WTC11 (cell line): ENCODE results near the gene POLDIP2. TPM values are rescaled to one million over a fixed set of nuclear protein-coding genes. Genes with fewer than 3 reads are reported as not detected.

Experiments used
- ATAC-seq: fragments of 200-7000 bp; cut with Tn5 transposase; 2 replicates; pipeline ENCODE4 v1.10.0; 2021; ENCODE audit warnings: mild to moderate bottlenecking, moderate library complexity
- CTCF ChIA-PET: fragments of 300-600 bp; sonication (Branson Sonifier 250); formaldehyde crosslinking; loops from one replicate; lab custom pipeline; 2021; ENCODE audit warnings: antibody characterized with exemption; lab: Charles Lee
- POLR2A ChIA-PET: fragments of 350-600 bp; sonication (Branson Sonifier 250); formaldehyde crosslinking; loops from one replicate; lab custom pipeline; 2021; ENCODE audit warnings: antibody characterized with exemption; lab: Charles Lee
- DNase-seq: peaks from one replicate; pipeline ENCODE4 v3.0.0; 2021; ENCODE audit warnings: low spot score
- H3K27ac Mint-ChIP-seq: 2 replicates; pipeline ENCODE4 v1.8.0; 2021; ENCODE audit warnings: mixed read lengths
- H3K27me3 Mint-ChIP-seq: 2 replicates; pipeline ENCODE4 v1.8.0; 2021; ENCODE audit warnings: low read depth, mild to moderate bottlenecking, moderate library complexity, mixed read lengths
- H3K36me3 Mint-ChIP-seq: 2 replicates; pipeline ENCODE4 v1.8.0; 2021; ENCODE audit warnings: mixed read lengths
- H3K4me1 Mint-ChIP-seq: 2 replicates; pipeline ENCODE4 v1.8.0; 2022; ENCODE audit warnings: mixed read lengths
- H3K4me3 Mint-ChIP-seq: 2 replicates; pipeline ENCODE4 v1.8.0; 2021; ENCODE audit warnings: mild to moderate bottlenecking, moderate library complexity, mixed read lengths
- H3K9me3 Mint-ChIP-seq: 2 replicates; pipeline ENCODE4 v1.8.0; 2021; ENCODE audit warnings: mixed read lengths
- ETV6 ChIP-seq: sonication (generic); formaldehyde crosslinking; IDR thresholded peaks from 2 replicates; pipeline ENCODE4 v1.8.1; 2022; ENCODE audit warnings: mild to moderate bottlenecking, missing genetic modification reagents
- JUN ChIP-seq: sonication (generic); formaldehyde crosslinking; IDR thresholded peaks from 2 replicates; pipeline ENCODE4 v1.8.0; 2023; ENCODE audit warnings: mild to moderate bottlenecking, missing genetic modification reagents
- NFATC4 ChIP-seq: fragments of 250-450 bp; sonication (Bioruptor Pico); IDR thresholded peaks from 2 replicates; pipeline ENCODE4 v1.9.0; 2021; ENCODE audit warnings: mild to moderate bottlenecking
- NR3C1 ChIP-seq: sonication (generic); formaldehyde crosslinking; conservative IDR thresholded peaks from 2 replicates; pipeline ENCODE4 v1.8.1; 2023; ENCODE audit warnings: low read depth, mild to moderate bottlenecking, missing genetic modification reagents
- SMAD3 ChIP-seq: sonication (generic); formaldehyde crosslinking; IDR thresholded peaks from 2 replicates; pipeline ENCODE4 v1.8.0; 2022; ENCODE audit warnings: missing genetic modification reagents, mild to moderate bottlenecking, borderline replicate concordance
- ZNF219 ChIP-seq: sonication (generic); formaldehyde crosslinking; IDR thresholded peaks from 2 replicates; pipeline ENCODE4 v1.8.0; 2023; ENCODE audit warnings: missing genetic modification reagents, mild to moderate bottlenecking, borderline replicate concordance
- total RNA-seq: library from RNA; stranded (reverse); gene quantifications from 3 replicates; pipeline ENCODE4 v1.2.3, GENCODE V29; 2021
- TF ChIP-seq, protein P1 (sequence below): fragments of 250-450 bp; sonication (Bioruptor Pico); IDR thresholded peaks from 2 replicates; pipeline ENCODE4 v2.1.2; 2022; ENCODE audit warnings: mild to moderate bottlenecking, moderate library complexity
- TF ChIP-seq, protein P2 (sequence below): sonication (generic); formaldehyde crosslinking; IDR thresholded peaks from 2 replicates; pipeline ENCODE4 v1.8.1; 2023; ENCODE audit warnings: mild to moderate bottlenecking, missing genetic modification reagents
- TF ChIP-seq, protein P3 (sequence below): sonication (generic); formaldehyde crosslinking; IDR thresholded peaks from 2 replicates; pipeline ENCODE4 v1.8.1; 2023; ENCODE audit warnings: mild to moderate bottlenecking, missing genetic modification reagents, moderate library complexity
- TF ChIP-seq, protein P4 (sequence below): sonication (generic); formaldehyde crosslinking; IDR thresholded peaks from 2 replicates; pipeline ENCODE4 v1.8.0; 2022; ENCODE audit warnings: mild to moderate bottlenecking, missing genetic modification reagents
- TF ChIP-seq, protein P5 (sequence below): fragments of 250-450 bp; sonication (Bioruptor Pico); IDR thresholded peaks from 2 replicates; pipeline ENCODE4 v1.8.0; 2021; ENCODE audit warnings: mild to moderate bottlenecking

Gene POLDIP2
- total RNA-seq, 1 experiment from 2014 or later, result 85.4 TPM

DNA sequence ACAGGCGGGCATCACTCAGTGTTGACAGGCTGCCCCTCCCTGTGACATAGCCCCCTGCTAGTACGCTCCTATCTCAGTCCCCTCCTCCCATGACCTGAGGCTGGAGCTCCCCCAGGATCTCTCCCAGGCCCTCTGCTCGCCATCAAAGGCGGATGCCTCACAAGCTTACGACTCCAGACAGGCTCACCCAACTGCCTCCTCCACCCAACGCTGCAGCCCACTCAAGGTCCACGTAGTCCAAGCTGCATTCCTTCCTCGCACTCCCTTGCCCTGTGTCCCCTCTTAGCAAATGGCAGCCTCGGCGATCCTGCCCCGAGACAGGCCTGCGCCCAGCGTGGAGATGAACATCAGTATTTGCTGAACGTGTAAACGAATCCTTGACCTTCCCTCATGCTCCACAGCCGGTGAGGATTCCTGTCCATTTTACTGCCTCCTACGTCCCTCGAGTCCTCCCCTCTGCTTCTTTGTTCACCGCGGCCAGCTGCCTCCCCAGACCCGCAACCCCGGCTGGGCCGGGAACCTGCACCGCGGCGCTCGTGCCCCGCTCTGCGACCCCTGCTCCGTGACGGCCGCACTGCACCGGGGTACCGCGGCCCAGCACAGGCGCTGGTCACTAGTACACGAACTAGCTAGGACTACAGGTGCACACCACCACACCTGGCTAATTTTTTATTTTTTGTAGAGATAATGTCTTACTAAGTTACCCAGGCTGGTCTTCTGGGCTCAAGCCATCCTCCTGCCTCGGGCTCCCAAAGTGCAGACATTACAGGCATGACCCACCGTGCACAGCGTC is 39.2 kb downstream of the POLDIP2 start:
- Mint-ChIP-seq H3K36me3 (peaks cover 12% of the 10 kb centered on the region), H3K27ac (peak overlapping the region; percentile 4), H3K27me3 (no peaks in the 10 kb centered on the region; the same call in 1 of the 2 replicates), H3K4me3 (peak overlapping the region; percentile 77), H3K4me1 (peaks cover 49% of the 10 kb centered on the region), H3K9me3 (no peaks in the 10 kb centered on the region)
- TF ChIP-seq ZNF219 (CRISPR knock-in tag), result no peak
- TF ChIP-seq ETV6, result peak; percentile 7; the same call in 1 of the 2 replicates
- 0 out of 2 replicates have a peak, but pooled peaks have one; percentile 65 for TF ChIP-seq JUN (CRISPR knock-in tag)
- TF ChIP-seq NR3C1 (CRISPR knock-in tag), result no peak
- ATAC-seq (peak; percentile 20), DNase-seq (peak; percentile 44)
- ChIA-PET POLR2A (interaction anchor here (0.7 to 2.9 kb wide), 3 partner anchors 13 to 67 kb away, joined by 3 to 17 read pairs (median 3); partner anchors contain the start of genes IFT20 and TNFAIP1), CTCF (interaction anchor here (0.6 to 2.7 kb wide), 8 partner anchors 13 to 128 kb away, joined by 3 to 12 read pairs (median 7); partner anchors contain the start of genes IFT20 and TNFAIP1)

DNA sequence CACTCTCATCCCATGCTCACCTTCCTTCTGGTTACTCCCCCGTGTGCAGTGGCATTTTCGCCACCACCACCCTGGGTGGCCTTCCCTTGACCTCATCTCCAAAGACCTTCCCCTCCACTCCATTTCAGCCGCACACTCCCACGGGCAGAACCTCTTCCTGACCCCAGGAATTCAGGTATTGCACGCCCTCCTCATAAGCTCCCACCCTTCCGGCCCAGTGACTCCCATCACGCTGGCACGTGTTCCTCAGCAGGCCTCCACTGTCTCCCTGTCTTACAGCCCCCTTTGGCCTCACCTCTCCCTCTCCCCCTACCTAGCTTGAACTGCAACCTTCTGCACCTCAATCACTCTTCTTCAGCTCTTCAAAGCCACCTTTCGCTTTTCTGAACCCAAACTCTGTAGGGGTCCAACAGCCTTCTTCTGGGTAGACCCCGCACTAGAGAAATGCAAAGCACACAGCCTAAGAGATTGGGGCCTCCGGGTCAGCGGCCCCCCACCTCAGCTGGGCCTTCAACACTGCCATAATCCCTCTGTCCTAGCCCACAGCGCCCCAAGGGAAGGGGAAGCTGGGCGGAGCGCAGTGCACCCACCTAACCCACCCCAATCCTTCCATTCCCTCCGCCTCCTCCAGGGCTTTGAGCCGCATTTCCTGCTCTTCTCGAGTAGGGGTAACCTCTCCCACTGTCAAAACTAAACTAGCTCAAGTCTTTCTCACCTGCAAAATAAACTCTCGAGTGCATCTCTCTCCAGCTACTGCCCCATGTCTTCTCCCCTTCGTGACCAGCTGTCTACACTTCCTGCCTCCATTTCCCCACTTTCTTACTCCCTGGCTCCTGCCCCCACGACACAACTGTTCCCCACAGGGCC is 40.0 kb downstream of the POLDIP2 start:
- TF ChIP-seq, protein P1, sequence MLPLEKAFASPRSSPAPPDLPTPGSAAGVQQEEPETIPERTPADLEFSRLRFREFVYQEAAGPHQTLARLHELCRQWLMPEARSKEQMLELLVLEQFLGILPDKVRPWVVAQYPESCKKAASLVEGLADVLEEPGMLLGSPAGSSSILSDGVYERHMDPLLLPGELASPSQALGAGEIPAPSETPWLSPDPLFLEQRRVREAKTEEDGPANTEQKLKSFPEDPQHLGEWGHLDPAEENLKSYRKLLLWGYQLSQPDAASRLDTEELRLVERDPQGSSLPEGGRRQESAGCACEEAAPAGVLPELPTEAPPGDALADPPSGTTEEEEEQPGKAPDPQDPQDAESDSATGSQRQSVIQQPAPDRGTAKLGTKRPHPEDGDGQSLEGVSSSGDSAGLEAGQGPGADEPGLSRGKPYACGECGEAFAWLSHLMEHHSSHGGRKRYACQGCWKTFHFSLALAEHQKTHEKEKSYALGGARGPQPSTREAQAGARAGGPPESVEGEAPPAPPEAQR (CRISPR knock-in tag), result no peak
- TF ChIP-seq, protein P2, sequence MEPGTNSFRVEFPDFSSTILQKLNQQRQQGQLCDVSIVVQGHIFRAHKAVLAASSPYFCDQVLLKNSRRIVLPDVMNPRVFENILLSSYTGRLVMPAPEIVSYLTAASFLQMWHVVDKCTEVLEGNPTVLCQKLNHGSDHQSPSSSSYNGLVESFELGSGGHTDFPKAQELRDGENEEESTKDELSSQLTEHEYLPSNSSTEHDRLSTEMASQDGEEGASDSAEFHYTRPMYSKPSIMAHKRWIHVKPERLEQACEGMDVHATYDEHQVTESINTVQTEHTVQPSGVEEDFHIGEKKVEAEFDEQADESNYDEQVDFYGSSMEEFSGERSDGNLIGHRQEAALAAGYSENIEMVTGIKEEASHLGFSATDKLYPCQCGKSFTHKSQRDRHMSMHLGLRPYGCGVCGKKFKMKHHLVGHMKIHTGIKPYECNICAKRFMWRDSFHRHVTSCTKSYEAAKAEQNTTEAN (CRISPR knock-in tag), result no peak
- TF ChIP-seq SMAD3 (no peak), NFATC4 (CRISPR knock-in tag) (no peak)
- TF ChIP-seq, protein P3, sequence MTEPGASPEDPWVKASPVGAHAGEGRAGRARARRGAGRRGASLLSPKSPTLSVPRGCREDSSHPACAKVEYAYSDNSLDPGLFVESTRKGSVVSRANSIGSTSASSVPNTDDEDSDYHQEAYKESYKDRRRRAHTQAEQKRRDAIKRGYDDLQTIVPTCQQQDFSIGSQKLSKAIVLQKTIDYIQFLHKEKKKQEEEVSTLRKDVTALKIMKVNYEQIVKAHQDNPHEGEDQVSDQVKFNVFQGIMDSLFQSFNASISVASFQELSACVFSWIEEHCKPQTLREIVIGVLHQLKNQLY (CRISPR knock-in tag), result no peak
- TF ChIP-seq, protein P4, sequence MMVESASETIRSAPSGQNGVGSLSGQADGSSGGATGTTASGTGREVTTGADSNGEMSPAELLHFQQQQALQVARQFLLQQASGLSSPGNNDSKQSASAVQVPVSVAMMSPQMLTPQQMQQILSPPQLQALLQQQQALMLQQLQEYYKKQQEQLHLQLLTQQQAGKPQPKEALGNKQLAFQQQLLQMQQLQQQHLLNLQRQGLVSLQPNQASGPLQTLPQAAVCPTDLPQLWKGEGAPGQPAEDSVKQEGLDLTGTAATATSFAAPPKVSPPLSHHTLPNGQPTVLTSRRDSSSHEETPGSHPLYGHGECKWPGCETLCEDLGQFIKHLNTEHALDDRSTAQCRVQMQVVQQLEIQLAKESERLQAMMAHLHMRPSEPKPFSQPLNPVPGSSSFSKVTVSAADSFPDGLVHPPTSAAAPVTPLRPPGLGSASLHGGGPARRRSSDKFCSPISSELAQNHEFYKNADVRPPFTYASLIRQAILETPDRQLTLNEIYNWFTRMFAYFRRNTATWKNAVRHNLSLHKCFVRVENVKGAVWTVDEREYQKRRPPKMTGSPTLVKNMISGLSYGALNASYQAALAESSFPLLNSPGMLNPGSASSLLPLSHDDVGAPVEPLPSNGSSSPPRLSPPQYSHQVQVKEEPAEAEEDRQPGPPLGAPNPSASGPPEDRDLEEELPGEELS (CRISPR knock-in tag), result no peak
- TF ChIP-seq, protein P5, sequence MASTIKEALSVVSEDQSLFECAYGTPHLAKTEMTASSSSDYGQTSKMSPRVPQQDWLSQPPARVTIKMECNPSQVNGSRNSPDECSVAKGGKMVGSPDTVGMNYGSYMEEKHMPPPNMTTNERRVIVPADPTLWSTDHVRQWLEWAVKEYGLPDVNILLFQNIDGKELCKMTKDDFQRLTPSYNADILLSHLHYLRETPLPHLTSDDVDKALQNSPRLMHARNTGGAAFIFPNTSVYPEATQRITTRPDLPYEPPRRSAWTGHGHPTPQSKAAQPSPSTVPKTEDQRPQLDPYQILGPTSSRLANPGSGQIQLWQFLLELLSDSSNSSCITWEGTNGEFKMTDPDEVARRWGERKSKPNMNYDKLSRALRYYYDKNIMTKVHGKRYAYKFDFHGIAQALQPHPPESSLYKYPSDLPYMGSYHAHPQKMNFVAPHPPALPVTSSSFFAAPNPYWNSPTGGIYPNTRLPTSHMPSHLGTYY (CRISPR knock-in tag), result no peak
- Mint-ChIP-seq H3K27me3 (no peaks in the 10 kb centered on the region; the same call in 1 of the 2 replicates), H3K9me3 (no peaks in the 10 kb centered on the region), H3K36me3 (peaks cover 12% of the 10 kb centered on the region), H3K4me1 (peaks cover 41% of the 10 kb centered on the region), H3K4me3 (peak overlapping the region; percentile 77), H3K27ac (peak overlapping the region; percentile 44; the same call in 1 of the 2 replicates)
- POLR2A ChIA-PET, result interaction anchor here (0.7 to 2.9 kb wide), 3 partner anchors 14 to 66 kb away, joined by 3 to 17 read pairs (median 3); partner anchors contain the start of genes IFT20 and TNFAIP1
- CTCF ChIA-PET, result interaction anchor here (0.6 to 2.7 kb wide), 7 partner anchors 14 to 128 kb away, joined by 3 to 12 read pairs (median 7); partner anchors contain the start of genes IFT20 and TNFAIP1
- DNase-seq (no peak), ATAC-seq (no peak)
